K562 (cell line): Measurements from ENCODE around the gene SLCO3A1. TPM values are rescaled to one million over a fixed set of nuclear protein-coding genes. Genes with fewer than 3 reads are reported as not detected.
A peak's percentile ranks its signal among the peaks of the same experiment; 100 is the strongest.

Source experiments
- ATAC-seq: fragments of 200-7000 bp; cut with Tn5 transposase; 3 replicates; pipeline ENCODE4 v1.9.1; 2020; ENCODE audit warnings: moderate library complexity
- Bru-seq: library from RNA; stranded (reverse); fragments of 400-500 nt; gene quantifications from one replicate; lab custom pipeline; 2021; lab: Mats Ljungman, UMichigan
- BruChase-seq, 2 experiments: library from RNA; stranded (reverse); fragments of 400-500 nt; gene quantifications; one replicate each; lab custom pipeline; 2021; lab: Mats Ljungman, UMichigan
- BruUV-seq: library from RNA; stranded (reverse); fragments of 400-500 nt; replicated peaks from 2 replicates; lab custom pipeline; 2021; lab: Mats Ljungman, UMichigan
- CTCF ChIA-PET: fragments of 300-600 bp; formaldehyde crosslinking; extraction: SDS; loops from one replicate; lab custom pipeline; 2021; ENCODE audit warnings: low intra/inter-chr PET ratio; lab: Yijun Ruan, JAX
- POLR2A ChIA-PET: fragments of 300-600, 350-650 bp; sonication (Branson Sonifier 250); formaldehyde crosslinking; extraction: SDS; loops from one replicate; lab custom pipeline; 2021; ENCODE audit warnings: antibody characterized with exemption, inconsistent platforms; lab: Yijun Ruan, JAX
- DNase-seq, 4 experiments: peaks; one replicate each; pipeline versions ENCODE4 v3.0.0 to v3.0.0-alpha.2; 2011 to 2018; ENCODE audit warnings: low spot score in 3 of 4, mixed read lengths in 3 of 4; ENCODE audit errors: extremely low read depth in 1 of 4
- FAIRE-seq: peaks from 2 replicates; lab custom pipeline; 2011; peaks lifted over from hg19 to GRCh38; lab: Jason Lieb, UNC
- H2AFZ ChIP-seq: 2 replicates; pipeline ENCODE4 v1.6.0; 2011; ENCODE audit warnings: low read depth, low read length, control low read depth, inconsistent platforms
- H3K27ac ChIP-seq: fragments of 200-600 bp; 3 replicates; pipeline ENCODE4 v1.8.0; 2011; ENCODE audit warnings: low read depth, mild to moderate bottlenecking, control low read depth, inconsistent platforms, low read length, moderate library complexity, mixed read lengths; ENCODE audit errors: extremely low read depth
- H3K27me3 ChIP-seq, 2 experiments: fragments of 300-600 bp in 1 of 2; 2 replicates in 1 of 2; 3 replicates in 1 of 2; pipeline versions ENCODE4 v1.6.0 to v1.8.0; 2011; ENCODE audit warnings: inconsistent platforms in 2 of 2, low read length in 2 of 2, mild to moderate bottlenecking in 1 of 2, mixed read lengths in 1 of 2, moderate library complexity in 1 of 2; ENCODE audit not compliant: control insufficient read depth in 2 of 2, insufficient read depth in 2 of 2
- H3K36me3 ChIP-seq: fragments of 300-600 bp; 3 replicates; pipeline ENCODE4 v1.8.0; 2011; ENCODE audit warnings: mild to moderate bottlenecking, low read length, inconsistent platforms; ENCODE audit not compliant: control insufficient read depth, insufficient read depth
- H3K4me1 ChIP-seq, 2 experiments: fragments of 200-600 bp in 1 of 2; replicated peaks in 1 of 2; 2 replicates in 1 of 2; 3 replicates in 1 of 2; pipeline versions ENCODE4 v1.5.1 to v1.8.0; 2011; ENCODE audit warnings: inconsistent platforms in 2 of 2, low read length in 2 of 2, mild to moderate bottlenecking in 1 of 2, mixed read lengths in 1 of 2, moderate library complexity in 1 of 2; ENCODE audit not compliant: control insufficient read depth in 2 of 2, insufficient read depth in 2 of 2
- H3K4me2 ChIP-seq: 2 replicates; pipeline ENCODE4 v1.6.1; 2011; ENCODE audit warnings: low read length, control low read depth, inconsistent platforms, mixed read lengths; ENCODE audit not compliant: insufficient read depth
- H3K4me3 ChIP-seq: fragments of 200-600 bp; sonication (generic), shearing (Covaris generic); 2 replicates; pipeline ENCODE4 v1.5.1; 2016; ENCODE audit warnings: control low read depth, inconsistent platforms
- H3K79me2 ChIP-seq: fragments of 200-600 bp; 3 replicates; pipeline ENCODE4 v1.8.0; 2011; ENCODE audit warnings: low read length, inconsistent platforms; ENCODE audit not compliant: control insufficient read depth, insufficient read depth
- H3K9ac ChIP-seq, 2 experiments: 2 replicates each; pipeline versions ENCODE4 v1.6.0 to v1.6.1; 2011; ENCODE audit warnings: low read depth in 2 of 2, low read length in 2 of 2, control low read depth in 1 of 2, inconsistent platforms in 1 of 2, mild to moderate bottlenecking in 1 of 2, mixed read lengths in 1 of 2; ENCODE audit not compliant: insufficient read depth in 1 of 2
- H3K9me1 ChIP-seq: one replicate; pipeline ENCODE4 v1.6.0; 2011; ENCODE audit warnings: inconsistent platforms, mild to moderate bottlenecking, low read length, moderate library complexity; ENCODE audit not compliant: control insufficient read depth, insufficient read depth
- H3K9me3 ChIP-seq: replicated peaks from 2 replicates; pipeline ENCODE4 v1.5.1; 2011; ENCODE audit warnings: low read depth, low read length, inconsistent platforms; ENCODE audit not compliant: control insufficient read depth, insufficient read depth
- H4K20me1 ChIP-seq: replicated peaks from 2 replicates; pipeline ENCODE4 v1.6.1; 2011; ENCODE audit warnings: low read length, inconsistent platforms, mixed read lengths; ENCODE audit not compliant: control insufficient read depth, insufficient read depth
- FOXJ2 ChIP-seq: fragments of 200-800 bp; sonication (Bioruptor generic); IDR thresholded peaks from 2 replicates; pipeline ENCODE4 v1.6.1; 2016; ENCODE audit warnings: missing genetic modification characterization, missing compliant biosample characterization
- KLF10 ChIP-seq: fragments of 250-450 bp; sonication (Bioruptor Pico); IDR thresholded peaks from 2 replicates; pipeline ENCODE4 v1.6.1; 2021; ENCODE audit warnings: matching md5 sums
- LARP7 ChIP-seq: fragments of 450-650 bp; IDR thresholded peaks from 2 replicates; pipeline ENCODE4 v1.6.1; 2016
- MIER1 ChIP-seq: fragments of 450-650 bp; IDR thresholded peaks from 2 replicates; pipeline ENCODE4 v1.6.1; 2016; ENCODE audit warnings: antibody characterized with exemption, mild to moderate bottlenecking, low read depth
- THRB ChIP-seq: fragments of 450-650 bp; formaldehyde crosslinking; conservative IDR thresholded peaks from 2 replicates; pipeline ENCODE4 v1.4.0; 2022; ENCODE audit warnings: mild to moderate bottlenecking, missing genetic modification characterization
- YBX1 ChIP-seq: fragments of 450-650 bp; IDR thresholded peaks from 2 replicates; pipeline ENCODE4 v1.7.1; 2016; ENCODE audit warnings: mild to moderate bottlenecking
- ZNF140 ChIP-seq: fragments of 250-450 bp; sonication (Bioruptor Pico); IDR thresholded peaks from 2 replicates; pipeline ENCODE4 v1.8.0; 2021; ENCODE audit warnings: moderate library complexity, mild to moderate bottlenecking, inconsistent platforms
- WGBS: fragments of 100-300 bp; shearing (Covaris generic); methylation state at CpG from one replicate; pipeline ENCODE4 v1.1.6; 2016; ENCODE audit warnings: low coverage, mixed read lengths; ENCODE audit not compliant: insufficient coverage; ENCODE audit errors: missing lambda C conversion rate; 5-methylcytosine and 5-hydroxymethylcytosine counted together
- in situ Hi-C: fragments of 300-500 bp; cut with MboI; formaldehyde crosslinking; loops from 4 replicates; pipeline ENCODE4 v1.15.0; 2018; ENCODE audit warnings: inconsistent platforms, mixed read lengths
- intact Hi-C: fragments of 100-400 bp; cut with micrococcal nuclease; formaldehyde crosslinking; loops from 2 replicates; pipeline ENCODE4 v1.14.2; 2022
- long read RNA-seq, 3 experiments: library from polyadenylated mRNA in 2 of 3; library from RNA in 1 of 3; unstranded in 2 of 3; stranded (forward) in 1 of 3; transcript quantifications; one replicate each; pipeline ENCODE4 v2.0.0, GENCODE V29; 2019 to 2022
- polyA minus RNA-seq, 3 experiments: library from RNA; depleted of rRNA, polyadenylated mRNA; stranded (reverse); fragments of >200 nt; gene quantifications; 2 replicates each; pipeline ENCODE4 v1.2.3, GENCODE V29; 2011
- polyA plus RNA-seq, 8 experiments: library from polyadenylated mRNA; depleted of rRNA in 4 of 8; stranded (reverse) in 5 of 8; unstranded in 3 of 8; fragments of >200 nt; fragmentation: Nextera tagmentation in 2 of 8; fragmentation: Illumina TruSeq in 1 of 8; extraction: Ambion mirVana in 2 of 8; extraction: Trizol in 1 of 8; gene quantifications; 2 replicates each; pipeline versions ENCODE4 v1.2.1 to v1.2.3, GENCODE V29; 2011 to 2014; ENCODE audit warnings: inconsistent platforms in 1 of 8, missing spikeins in 1 of 8
- total RNA-seq, 7 experiments: library from RNA; depleted of rRNA in 6 of 7; stranded (reverse); fragments of >200 nt in 6 of 7; fragmentation: Illumina TruSeq in 2 of 7; extraction: Trizol in 2 of 7; gene quantifications; 2 replicates each; pipeline versions ENCODE4 v1.2.1 to v1.2.3, GENCODE V29; 2011 to 2021; ENCODE audit warnings: low replicate concordance in 1 of 7
- TF ChIP-seq, protein P1 (sequence below), 2 experiments: IDR thresholded peaks; 2 replicates each; pipeline ENCODE4 v1.6.1; 2011; ENCODE audit warnings: borderline replicate concordance in 1 of 2, control low read depth in 1 of 2, low read depth in 1 of 2, low read length in 1 of 2, mild to moderate bottlenecking in 1 of 2, mixed read lengths in 1 of 2, moderate library complexity in 1 of 2; ENCODE audit not compliant: insufficient read depth in 1 of 2, insufficient read length in 1 of 2, poor library complexity in 1 of 2, severe bottlenecking in 1 of 2; ENCODE audit errors: extremely low read depth in 1 of 2
- TF ChIP-seq, protein P2 (sequence below): sonication (generic); formaldehyde crosslinking; IDR thresholded peaks from 2 replicates; pipeline ENCODE4 v1.8.1; 2023; ENCODE audit warnings: missing genetic modification reagents, mild to moderate bottlenecking, borderline replicate concordance

Gene SLCO3A1
- total RNA-seq (2011; cell fraction: chromatin; rRNA removed; ENCODE audit: low replicate concordance) = 0.25 TPM in 1 of 2 replicates, not detected in the other
- total RNA-seq (2011; cell fraction: nucleolus; rRNA removed) = 0.33 TPM in 1 of 2 replicates, not detected in the other
- 0.15 TPM in 1 of 2 replicates, not detected in the other for total RNA-seq (2011; cell fraction: nucleoplasm; rRNA removed)
- total RNA-seq (2014; rRNA removed) (0.09 TPM in 1 of 2 replicates, not detected in the other), total RNA-seq (2014; rRNA removed; fragmentation: Illumina TruSeq; extraction: Trizol) (not detected in 2 replicates), total RNA-seq (2015; rRNA removed; fragmentation: Illumina TruSeq; extraction: Trizol) (not detected in 2 replicates), total RNA-seq (2021) (0.25 and 0.84 TPM in 2 replicates), polyA plus RNA-seq (2011; rRNA removed) (0.01 and 0.08 TPM in 2 replicates), polyA plus RNA-seq (2014; fragmentation: Illumina TruSeq; extraction: Trizol) (0.03 and 0.22 TPM in 2 replicates), polyA plus RNA-seq (2014; fragmentation: Nextera tagmentation; extraction: Ambion mirVana) (under 1 TPM in 1 of 2 experiments, not detected in 1; 0.01 TPM), polyA plus RNA-seq (2014; rRNA removed) (0.61 TPM in 1 of 2 replicates, not detected in the other), polyA minus RNA-seq (2011; rRNA and poly(A)+ RNA removed) (0.03 TPM in 1 of 2 replicates, not detected in the other), Bru-seq, nascent RNA (percentile 12 among the genes with signal in this experiment), BruChase-seq, experiment 1, labeled RNA remaining after a 2-hour chase (percentile 18 among the genes with signal in this experiment), BruChase-seq, experiment 2, labeled RNA remaining after a 6-hour chase (percentile 16 among the genes with signal in this experiment)
- 0.10 and 0.34 TPM in 2 replicates for polyA plus RNA-seq (2011; cell fraction: cytosol; rRNA removed)
- 0.04 and 0.09 TPM in 2 replicates for polyA plus RNA-seq (2011; cell fraction: nucleus; rRNA removed)
- polyA plus RNA-seq (2012) = 0.10 and 0.43 TPM in 2 replicates
- 0.36 TPM in 1 of 2 replicates, not detected in the other for polyA minus RNA-seq (2011; cell fraction: cytosol; rRNA and poly(A)+ RNA removed)
- 0.13 TPM in 1 of 2 replicates, not detected in the other for polyA minus RNA-seq (2011; cell fraction: nucleus; rRNA and poly(A)+ RNA removed)
- long read RNA-seq, experiment 1, full-length matches to known transcripts = 1 of 1 reads
- long read RNA-seq, experiment 1, partial matches to known transcripts = 0 of 1 reads
- long read RNA-seq, experiment 1, other reads (novel, unspliced or antisense) = 0 of 1 reads
- long read RNA-seq, experiment 2 = 0 reads
- long read RNA-seq, experiment 3 = 0 reads

DNA sequence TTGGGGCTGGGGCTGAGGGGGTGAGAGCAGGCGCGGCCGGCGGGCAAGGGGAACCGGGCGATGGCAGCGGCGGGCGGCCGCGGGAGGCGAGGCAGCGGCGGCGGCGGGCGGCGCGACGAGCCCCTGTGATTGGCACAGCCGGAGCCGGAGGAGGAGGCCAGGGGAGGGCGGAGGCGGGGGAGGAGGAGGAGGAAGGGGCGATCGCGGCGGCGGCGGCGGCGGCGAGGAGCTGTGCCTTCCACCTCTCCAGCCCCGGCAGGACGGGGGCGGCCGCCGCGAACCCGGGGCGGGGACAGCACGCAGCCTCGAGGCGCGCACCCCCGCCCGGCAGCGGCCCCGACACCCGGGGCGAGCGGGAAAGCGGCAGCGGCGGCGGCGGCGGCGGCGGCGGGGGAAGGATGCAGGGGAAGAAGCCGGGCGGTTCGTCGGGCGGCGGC, at the start of gene SLCO3A1:
SLCO3A1 (plus strand) TSS at position 198 of the 437 bp plus-strand sequence.
- ChIA-PET POLR2A (interaction anchor here (0.6 kb wide), 1 partner anchor 83 kb away, joined by 4 read pairs; no protein-coding TSS in a partner anchor), CTCF (interaction anchor here (0.5 to 1.2 kb wide), 3 partner anchors 42 to 551 kb away, joined by 3 to 5 read pairs (median 4); no protein-coding TSS in a partner anchor)
- no peak for FAIRE-seq
- Histone ChIP-seq H3K36me3 (no peaks in the 10 kb centered on the region), H3K79me2 (no peaks in the 10 kb centered on the region), H3K27me3 (peaks cover 0 to 5% of the 10 kb centered on the region in 2 experiments; a peak in 3 of 5 replicates), H3K4me3 (peak within 1 kb of the TSS; percentile 47), H3K4me1 (peaks cover 0 to 17% of the 10 kb centered on the region in 2 experiments; a peak in 2 of 5 replicates), H3K9ac (peak within 1 kb of the TSS; percentile 27 to 72; a peak in 3 of 4 replicates), H2AFZ (peak within 1 kb of the TSS; percentile 90), H3K27ac (no peak within 1 kb of the TSS), H4K20me1 (no peaks in the 10 kb centered on the region), H3K9me1 (no peaks in the 10 kb centered on the region), H3K9me3 (no peaks in the 10 kb centered on the region), H3K4me2 (peak within 1 kb of the TSS; percentile 72)
- DNase-seq = peak in 3 of 4 experiments; percentile 12 to 63 (median 54)
- 2% methylated on average over 15 of the region's 67 CpGs for WGBS
- in situ Hi-C loops (no loop called here), intact Hi-C loops (loop anchor here (2.0 to 5.0 kb wide), 3 partner anchors 147 to 551 kb away; no protein-coding TSS in a partner anchor)
- no TSS peak for BruUV-seq
- no peak; the same call in 2 of the 3 replicates for ATAC-seq
- TF ChIP-seq ZNF140 (CRISPR knock-in tag) (no peak), YBX1 (no peak), MIER1 (no peak), THRB (no peak), KLF10 (CRISPR knock-in tag) (no peak), LARP7 (no peak), FOXJ2 (tag) (no peak)
- TF ChIP-seq, protein P1, sequence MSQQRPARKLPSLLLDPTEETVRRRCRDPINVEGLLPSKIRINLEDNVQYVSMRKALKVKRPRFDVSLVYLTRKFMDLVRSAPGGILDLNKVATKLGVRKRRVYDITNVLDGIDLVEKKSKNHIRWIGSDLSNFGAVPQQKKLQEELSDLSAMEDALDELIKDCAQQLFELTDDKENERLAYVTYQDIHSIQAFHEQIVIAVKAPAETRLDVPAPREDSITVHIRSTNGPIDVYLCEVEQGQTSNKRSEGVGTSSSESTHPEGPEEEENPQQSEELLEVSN (IDR thresholded peaks at IDR 0.05; ENCODE audit: borderline replicate concordance in 1 of 2, extremely low read depth in 1 of 2, insufficient read depth in 1 of 2, insufficient read length in 1 of 2, low read depth in 1 of 2, low read length in 1 of 2, poor library complexity in 1 of 2, severe bottlenecking in 1 of 2) = peak in 1 of 2 experiments; percentile 71
- TF ChIP-seq, protein P2, sequence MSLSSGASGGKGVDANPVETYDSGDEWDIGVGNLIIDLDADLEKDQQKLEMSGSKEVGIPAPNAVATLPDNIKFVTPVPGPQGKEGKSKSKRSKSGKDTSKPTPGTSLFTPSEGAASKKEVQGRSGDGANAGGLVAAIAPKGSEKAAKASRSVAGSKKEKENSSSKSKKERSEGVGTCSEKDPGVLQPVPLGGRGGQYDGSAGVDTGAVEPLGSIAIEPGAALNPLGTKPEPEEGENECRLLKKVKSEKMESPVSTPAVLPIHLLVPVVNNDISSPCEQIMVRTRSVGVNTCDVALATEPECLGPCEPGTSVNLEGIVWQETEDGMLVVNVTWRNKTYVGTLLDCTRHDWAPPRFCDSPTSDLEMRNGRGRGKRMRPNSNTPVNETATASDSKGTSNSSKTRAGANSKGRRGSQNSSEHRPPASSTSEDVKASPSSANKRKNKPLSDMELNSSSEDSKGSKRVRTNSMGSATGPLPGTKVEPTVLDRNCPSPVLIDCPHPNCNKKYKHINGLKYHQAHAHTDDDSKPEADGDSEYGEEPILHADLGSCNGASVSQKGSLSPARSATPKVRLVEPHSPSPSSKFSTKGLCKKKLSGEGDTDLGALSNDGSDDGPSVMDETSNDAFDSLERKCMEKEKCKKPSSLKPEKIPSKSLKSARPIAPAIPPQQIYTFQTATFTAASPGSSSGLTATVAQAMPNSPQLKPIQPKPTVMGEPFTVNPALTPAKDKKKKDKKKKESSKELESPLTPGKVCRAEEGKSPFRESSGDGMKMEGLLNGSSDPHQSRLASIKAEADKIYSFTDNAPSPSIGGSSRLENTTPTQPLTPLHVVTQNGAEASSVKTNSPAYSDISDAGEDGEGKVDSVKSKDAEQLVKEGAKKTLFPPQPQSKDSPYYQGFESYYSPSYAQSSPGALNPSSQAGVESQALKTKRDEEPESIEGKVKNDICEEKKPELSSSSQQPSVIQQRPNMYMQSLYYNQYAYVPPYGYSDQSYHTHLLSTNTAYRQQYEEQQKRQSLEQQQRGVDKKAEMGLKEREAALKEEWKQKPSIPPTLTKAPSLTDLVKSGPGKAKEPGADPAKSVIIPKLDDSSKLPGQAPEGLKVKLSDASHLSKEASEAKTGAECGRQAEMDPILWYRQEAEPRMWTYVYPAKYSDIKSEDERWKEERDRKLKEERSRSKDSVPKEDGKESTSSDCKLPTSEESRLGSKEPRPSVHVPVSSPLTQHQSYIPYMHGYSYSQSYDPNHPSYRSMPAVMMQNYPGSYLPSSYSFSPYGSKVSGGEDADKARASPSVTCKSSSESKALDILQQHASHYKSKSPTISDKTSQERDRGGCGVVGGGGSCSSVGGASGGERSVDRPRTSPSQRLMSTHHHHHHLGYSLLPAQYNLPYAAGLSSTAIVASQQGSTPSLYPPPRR (CRISPR knock-in tag) = no peak
